Neural crest cell (in vitro differentiated cells): Measurements from ENCODE around the gene MSRB2. TPM values are rescaled to one million over a fixed set of nuclear protein-coding genes. Genes with fewer than 3 reads are reported as not detected.
A peak's percentile ranks its signal among the peaks of the same experiment; 100 is the strongest.

Experiments used
- DNase-seq: peaks from one replicate; pipeline ENCODE4 v3.0.0; 2021; ENCODE audit warnings: low read depth, mixed read lengths, low spot score
- H3K27ac Mint-ChIP-seq: one replicate; pipeline ENCODE4 v1.8.0; 2021; ENCODE audit warnings: mild to moderate bottlenecking, mixed read lengths; ENCODE audit not compliant: unreplicated experiment
- H3K27me3 Mint-ChIP-seq: 2 replicates; pipeline ENCODE4 v1.8.0; 2021; ENCODE audit warnings: low read depth, mild to moderate bottlenecking, mixed read lengths
- H3K36me3 Mint-ChIP-seq: 2 replicates; pipeline ENCODE4 v1.8.0; 2021; ENCODE audit warnings: low read depth, mild to moderate bottlenecking, mixed read lengths
- H3K4me1 Mint-ChIP-seq: 2 replicates; pipeline ENCODE4 v1.8.0; 2021; ENCODE audit warnings: mixed read lengths
- H3K4me3 Mint-ChIP-seq: one replicate; pipeline ENCODE4 v1.8.0; 2021; ENCODE audit warnings: mild to moderate bottlenecking, mixed read lengths
- H3K9me3 Mint-ChIP-seq: 2 replicates; pipeline ENCODE4 v1.8.0; 2021; ENCODE audit warnings: mixed read lengths
- CTCF ChIP-seq: fragments of 200-600 bp; sonication (generic); conservative IDR thresholded peaks from 2 replicates; pipeline ENCODE4 v1.5.0; 2021; ENCODE audit warnings: antibody characterized with exemption, mild to moderate bottlenecking
- total RNA-seq: library from RNA; stranded (reverse); gene quantifications from 2 replicates; pipeline ENCODE4 v1.2.1, GENCODE V29; 2021

The MSRB2 gene
- total RNA-seq, 1 donor from 2014 or later, result 28.9 TPM

GRCh38 chr10:23051855-23052331, 43.5 kb upstream of the MSRB2 start:
- Mint-ChIP-seq H3K36me3 (no peaks in the 10 kb centered on the region), H3K27ac (no peak overlapping the region), H3K4me1 (peaks cover 45% of the 10 kb centered on the region), H3K4me3 (no peak overlapping the region), H3K9me3 (peaks cover 2% of the 10 kb centered on the region), H3K27me3 (no peaks in the 10 kb centered on the region)
- TF ChIP-seq CTCF, result no peak
- DNase-seq, result no peak

GRCh38 chr10:23053036-23053435, 42.3 kb upstream of the MSRB2 start:
- H3K27ac Mint-ChIP-seq, result peak overlapping the region; percentile 13
- no peaks in the 10 kb centered on the region for H3K36me3 Mint-ChIP-seq
- peaks cover 2% of the 10 kb centered on the region for H3K9me3 Mint-ChIP-seq
- DNase-seq, result no peak
- peaks cover 45% of the 10 kb centered on the region for H3K4me1 Mint-ChIP-seq
- H3K4me3 Mint-ChIP-seq, result no peak overlapping the region
- no peaks in the 10 kb centered on the region for H3K27me3 Mint-ChIP-seq
- TF ChIP-seq CTCF, result no peak

- no peak for DNase-seq
- Mint-ChIP-seq H3K9me3 (peaks cover 6% of the 10 kb centered on the region), H3K27me3 (no peaks in the 10 kb centered on the region), H3K4me3 (peak overlapping the region; percentile 3), H3K36me3 (no peaks in the 10 kb centered on the region), H3K27ac (peak overlapping the region; percentile 78), H3K4me1 (peaks cover 45% of the 10 kb centered on the region)
- no peak for TF ChIP-seq CTCF
These were observed 39.8 kb upstream of the MSRB2 start for GRCh38 chr10:23055424-23056185.

GRCh38 chr10:23056186-23056579, 39.2 kb upstream of the MSRB2 start:
- Mint-ChIP-seq H3K27ac (peak overlapping the region; percentile 78), H3K36me3 (no peaks in the 10 kb centered on the region), H3K27me3 (no peaks in the 10 kb centered on the region), H3K9me3 (peaks cover 6% of the 10 kb centered on the region), H3K4me3 (peak overlapping the region; percentile 3), H3K4me1 (peaks cover 43% of the 10 kb centered on the region)
- no peak for TF ChIP-seq CTCF
- no peak for DNase-seq

- DNase-seq, result no peak
- H3K27me3 Mint-ChIP-seq, result no peaks in the 10 kb centered on the region
- H3K36me3 Mint-ChIP-seq, result no peaks in the 10 kb centered on the region
- H3K27ac Mint-ChIP-seq, result no peak overlapping the region
- peaks cover 30% of the 10 kb centered on the region for H3K4me1 Mint-ChIP-seq
- H3K9me3 Mint-ChIP-seq, result peaks cover 6% of the 10 kb centered on the region
- no peak for TF ChIP-seq CTCF
- H3K4me3 Mint-ChIP-seq, result no peak overlapping the region
These were observed 37.0 kb upstream of the MSRB2 start for GRCh38 chr10:23058366-23058765.
